Left kidney (tissue), 2 donors: ENCODE results near the gene XIRP2. TPM values are rescaled to one million over a fixed set of nuclear protein-coding genes. Genes with fewer than 3 reads are reported as not detected.
A peak's percentile ranks its signal among the peaks of the same experiment; 100 is the strongest.
"Not testable (repeated sequence)": the region's sequence is repeated elsewhere in the genome, so short reads cannot be mapped to it uniquely, and the experiment has no call there.

Source experiments
- DNase-seq: peaks from one replicate; pipeline ENCODE4 v3.0.0-alpha.2; 2013
- polyA plus RNA-seq: library from polyadenylated mRNA; unstranded; fragments of 120-200 nt; gene quantifications from one replicate; pipeline ENCODE4 v1.2.1, GENCODE V29; 2013; ENCODE audit not compliant: insufficient read length

XIRP2 gene
- polyA plus RNA-seq, 1 donor: not detected

- no peak for DNase-seq
These were observed 164.5 kb downstream of the XIRP2 start for GRCh38 chr2:167052825-167053224.

DNA sequence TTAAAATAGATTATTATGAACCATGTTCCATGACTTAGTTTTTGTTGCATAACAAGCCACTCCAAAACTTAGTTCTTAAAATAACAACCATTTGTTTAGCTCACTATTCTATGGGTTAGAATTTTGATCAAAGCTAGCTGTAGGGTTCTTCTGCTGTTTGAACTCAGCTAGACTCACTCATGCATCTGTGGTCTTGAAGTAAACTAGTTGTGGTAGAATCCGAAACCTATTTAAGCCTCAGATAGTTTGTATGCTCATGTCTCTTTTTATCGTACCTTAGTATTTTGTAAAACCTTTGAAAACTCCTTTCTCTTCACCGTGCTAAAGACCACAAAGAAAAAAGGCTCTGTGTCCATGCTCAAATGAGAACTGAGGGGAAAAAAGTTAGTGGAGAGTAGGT is 166.6 kb downstream of the XIRP2 start:
- no peak for DNase-seq

- DNase-seq: no peak
These were observed 169.2 kb downstream of the XIRP2 start for GRCh38 chr2:167057446-167057845.

DNA sequence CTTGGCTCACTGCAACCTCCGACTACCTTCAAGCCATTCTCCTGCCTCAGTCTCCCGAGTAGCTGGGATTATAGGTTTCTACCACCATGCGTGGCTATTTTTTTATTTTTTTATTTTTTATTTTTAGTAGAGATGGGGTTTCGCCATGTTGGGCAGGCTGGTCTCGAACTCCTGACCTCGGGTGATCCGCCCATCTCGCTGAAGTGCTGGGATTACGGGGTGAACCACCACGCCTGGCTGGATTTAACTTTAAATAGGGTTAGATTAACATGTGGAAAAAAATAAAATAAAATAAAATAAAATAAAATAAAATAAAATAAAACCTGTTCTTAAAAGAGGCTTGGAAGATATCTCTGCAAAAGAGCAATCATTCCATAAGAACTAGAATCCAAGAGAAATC is 170.9 kb downstream of the XIRP2 start:
- DNase-seq: no peak

- no peak for DNase-seq
These were observed 181.6 kb downstream of the XIRP2 start for GRCh38 chr2:167069855-167070254.

GRCh38 chr2:167075708-167076107 is 187.4 kb downstream of the XIRP2 start:
- DNase-seq: not testable (repeated sequence)

DNA sequence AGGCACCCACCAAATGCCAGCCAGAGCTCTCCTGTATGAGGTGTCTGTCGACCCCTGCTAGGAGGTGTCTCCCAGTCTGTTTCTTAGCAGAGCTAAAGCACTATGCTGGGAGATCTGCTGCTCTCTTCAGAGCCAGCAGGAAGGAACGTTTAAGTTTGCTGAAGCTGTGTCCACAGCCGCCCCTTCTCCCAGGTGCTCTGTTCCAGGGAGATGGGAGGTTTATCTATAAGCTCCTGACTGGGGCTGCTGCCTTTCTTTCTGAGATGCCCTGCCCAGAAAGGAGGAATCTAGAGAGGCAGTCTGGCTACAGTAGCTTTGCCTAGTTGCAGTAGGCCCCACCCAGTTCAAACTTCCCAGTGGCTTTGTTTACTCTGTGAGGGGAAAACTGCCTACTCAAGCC is 210.7 kb downstream of the XIRP2 start:
- not testable (repeated sequence) for DNase-seq

DNA sequence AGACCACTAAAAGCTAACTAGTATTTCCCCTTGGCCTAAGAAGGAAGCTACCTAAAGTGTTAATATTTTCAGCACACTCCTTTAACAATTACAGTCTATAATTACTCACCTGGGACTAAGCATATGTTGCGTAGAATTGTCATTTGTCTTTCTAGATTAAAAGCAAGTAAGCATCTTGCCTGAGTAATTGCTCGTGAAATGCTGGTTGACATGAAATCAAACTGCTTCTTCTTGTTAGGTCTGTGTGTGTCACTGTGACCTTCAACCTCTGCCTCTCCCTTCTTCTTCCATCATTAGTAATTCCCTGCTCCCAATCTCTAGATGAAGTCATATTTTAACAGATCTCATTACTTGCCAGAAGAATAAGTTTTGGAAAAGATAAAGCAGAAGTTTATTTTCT is 212.2 kb downstream of the XIRP2 start:
- no peak for DNase-seq

DNA sequence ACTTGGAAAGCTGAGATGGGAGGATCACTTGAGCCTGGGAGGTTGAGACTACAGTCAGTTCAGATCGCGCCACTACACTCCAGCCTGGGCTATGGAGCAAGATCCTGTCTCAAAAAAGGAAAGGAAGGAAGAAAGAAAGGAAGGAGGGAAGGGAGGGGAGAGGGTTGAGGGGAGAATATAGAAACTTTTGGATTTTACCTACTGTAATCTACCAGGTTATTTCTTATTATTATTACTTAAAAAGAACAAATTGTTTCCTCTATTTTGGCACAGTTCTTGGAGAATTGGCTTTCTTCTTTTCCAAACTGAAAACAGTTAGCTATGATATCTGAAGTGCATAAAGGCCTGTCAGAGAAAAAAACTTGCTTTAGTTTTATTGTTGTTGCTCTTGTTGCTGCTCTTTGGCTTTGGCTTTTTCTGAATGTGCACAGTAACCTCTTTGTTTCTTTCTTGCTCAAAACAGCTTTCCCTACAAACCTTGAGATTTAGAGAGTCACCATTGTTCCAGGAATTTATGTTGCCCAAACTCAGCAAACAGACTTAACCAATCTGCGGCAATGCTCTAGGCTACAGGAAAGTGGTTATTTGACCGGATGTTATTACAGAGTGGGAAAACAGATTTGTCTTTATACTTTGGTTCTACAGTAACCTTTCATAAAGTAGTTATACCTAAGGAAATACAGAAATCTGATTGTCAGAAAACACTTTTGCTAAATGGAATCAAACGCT is 214.9 kb downstream of the XIRP2 start:
- DNase-seq: no peak

DNA sequence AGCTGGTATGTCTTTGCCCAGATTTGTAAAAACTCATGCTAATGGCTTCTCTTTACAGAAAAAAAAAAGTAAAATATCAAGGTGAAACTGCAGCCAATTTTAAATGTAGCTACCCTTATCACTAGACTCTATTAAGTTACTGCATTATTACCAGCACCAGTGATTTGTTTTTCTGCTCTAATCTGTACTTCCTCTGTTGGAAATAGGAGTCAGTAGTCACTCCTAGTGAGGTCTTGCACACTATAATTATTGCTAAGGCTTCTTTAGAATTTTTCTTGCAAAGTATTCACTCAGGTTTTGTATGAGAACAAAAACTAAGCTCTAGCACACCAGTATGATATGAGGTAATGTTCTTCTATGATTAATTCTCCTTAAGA is 215.5 kb downstream of the XIRP2 start:
- no peak for DNase-seq

DNA sequence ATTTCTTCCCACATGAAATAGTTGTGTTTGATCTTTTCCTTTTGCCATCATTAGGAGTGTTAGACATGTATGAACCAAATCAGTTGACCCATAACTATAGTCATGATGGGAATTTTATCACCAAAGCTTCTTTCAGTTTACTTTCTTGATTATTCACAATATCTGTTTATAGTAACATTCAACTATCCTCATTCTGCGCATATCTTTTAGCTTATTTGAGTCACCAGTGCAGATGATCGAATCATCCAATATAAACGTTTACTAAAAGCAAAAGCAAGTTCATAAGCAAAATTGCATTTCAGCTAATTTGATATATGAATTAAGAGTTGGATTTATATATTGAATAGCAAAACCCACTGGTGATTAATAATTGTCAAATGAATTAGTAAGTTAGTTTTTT is 216.4 kb downstream of the XIRP2 start:
- no peak for DNase-seq

DNA sequence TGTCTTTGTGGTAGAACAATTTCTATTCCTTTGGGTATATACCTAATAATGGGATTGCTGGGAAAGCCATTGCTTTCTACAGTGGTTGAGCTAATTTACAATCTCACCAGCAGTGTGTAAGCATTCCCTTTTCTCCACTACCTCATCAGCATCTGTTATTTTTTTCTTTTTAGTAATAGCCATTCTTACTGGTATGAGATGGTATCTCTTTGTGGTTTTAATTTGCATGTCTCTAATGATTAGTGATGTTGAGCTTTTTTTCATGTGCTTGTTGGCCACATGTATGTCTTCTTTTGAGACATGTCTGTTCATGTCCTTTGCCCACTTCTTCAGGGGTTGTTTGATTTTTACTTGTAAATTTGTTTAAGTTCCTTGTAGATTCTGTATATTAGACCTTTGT is 221.4 kb downstream of the XIRP2 start:
- DNase-seq: not testable (repeated sequence)

DNA sequence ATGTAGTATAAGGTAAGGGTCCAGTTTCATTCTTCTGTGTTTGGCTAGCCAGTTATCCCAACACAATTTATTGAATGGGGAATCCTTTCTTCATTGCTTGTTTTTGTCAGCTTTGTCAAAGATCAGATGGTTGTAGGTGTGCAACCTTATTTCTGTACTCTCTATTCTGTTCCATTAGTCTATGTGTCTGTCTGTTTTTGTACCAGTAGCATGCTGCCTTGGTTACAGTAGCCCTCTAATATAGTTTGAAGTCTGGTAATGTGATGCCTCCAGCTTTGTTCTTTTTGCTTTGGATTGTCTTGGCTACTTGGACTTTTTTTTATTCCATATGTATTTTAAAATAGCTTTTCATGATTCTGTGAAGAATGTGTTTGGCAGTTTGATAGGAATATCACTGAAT is 222.1 kb downstream of the XIRP2 start:
- no peak for DNase-seq

GRCh38 chr2:167114018-167114417 is 225.7 kb downstream of the XIRP2 start:
- DNase-seq: no peak

GRCh38 chr2:167115541-167115940 is 227.3 kb downstream of the XIRP2 start:
- no peak for DNase-seq

DNA sequence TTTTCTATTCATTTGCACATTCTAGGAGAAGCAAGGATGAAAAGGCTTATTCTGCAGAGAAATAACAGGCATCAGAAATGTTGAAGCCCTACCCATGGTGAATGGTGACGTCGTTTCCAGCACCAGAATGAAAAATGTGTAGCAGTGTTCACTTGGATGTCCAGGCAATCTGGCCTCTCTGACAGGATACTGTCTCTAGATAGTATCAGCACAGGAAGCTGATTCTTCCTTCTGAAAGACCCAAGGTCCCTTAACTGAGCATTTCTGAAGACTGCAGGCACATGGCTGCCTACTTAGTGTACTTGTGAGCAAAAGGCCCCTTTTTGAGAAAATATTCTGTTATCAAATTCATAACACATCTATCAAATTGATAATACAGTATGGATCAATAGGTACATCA is 234.1 kb downstream of the XIRP2 start:
- no peak for DNase-seq

GRCh38 chr2:167126165-167126564 is 237.9 kb downstream of the XIRP2 start:
- no peak for DNase-seq

DNA sequence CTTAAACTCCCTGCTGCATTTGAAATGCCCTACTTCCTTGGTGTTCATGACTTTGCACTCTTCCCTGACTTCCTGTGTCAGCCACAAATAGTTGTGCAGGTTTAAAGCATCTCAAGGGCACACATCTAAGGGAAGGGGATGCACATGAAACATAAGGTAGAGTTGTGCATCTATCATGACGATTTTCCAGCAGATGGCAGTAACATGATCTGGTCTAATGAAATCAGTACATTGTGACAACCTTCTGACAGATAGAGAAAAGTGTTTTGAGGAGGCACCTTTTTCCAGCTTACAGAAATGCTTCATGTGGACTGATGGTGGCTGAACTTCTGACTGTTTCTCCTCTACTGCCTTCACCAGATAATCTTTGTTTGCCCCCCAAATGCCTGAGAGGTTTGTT is 238.9 kb downstream of the XIRP2 start:
- no peak for DNase-seq

- DNase-seq: no peak
These were observed 239.8 kb downstream of the XIRP2 start for GRCh38 chr2:167128130-167128529.

GRCh38 chr2:167132066-167132465 is 243.8 kb downstream of the XIRP2 start:
- no peak for DNase-seq

GRCh38 chr2:167132906-167133555 is 244.8 kb downstream of the XIRP2 start:
- no peak for DNase-seq

GRCh38 chr2:167133614-167134013 is 245.3 kb downstream of the XIRP2 start:
- no peak for DNase-seq

DNA sequence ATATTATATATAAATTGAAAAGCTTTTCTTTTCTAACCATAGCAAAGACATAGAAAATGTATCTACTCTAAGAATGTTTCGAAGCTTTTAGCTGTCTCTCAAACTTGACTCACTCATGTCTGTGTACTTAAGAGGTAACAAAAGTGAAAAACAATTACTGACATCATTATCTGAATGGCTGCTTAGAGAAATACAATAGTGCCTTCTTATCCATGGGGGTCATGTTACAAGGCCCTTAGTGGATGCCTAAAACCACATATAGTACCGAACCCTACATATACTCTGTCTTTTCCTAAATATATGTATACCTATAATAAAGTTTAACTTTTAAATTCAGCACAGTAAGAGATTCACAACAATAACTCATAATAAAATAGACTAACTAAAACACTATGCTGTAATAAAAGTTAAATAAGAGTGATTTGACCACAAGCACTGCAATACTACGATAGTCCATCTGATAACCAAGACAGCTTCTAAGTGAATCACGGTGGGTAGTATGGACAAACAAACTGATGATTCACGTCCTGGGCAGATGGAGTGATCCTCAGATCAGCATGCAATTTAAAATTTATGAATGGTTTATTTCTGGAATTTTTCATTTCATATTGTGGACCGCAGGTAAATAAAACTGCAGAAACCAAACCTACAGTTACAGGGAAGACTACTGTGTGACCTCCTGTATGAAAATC is 246.2 kb downstream of the XIRP2 start:
- DNase-seq: no peak

DNA sequence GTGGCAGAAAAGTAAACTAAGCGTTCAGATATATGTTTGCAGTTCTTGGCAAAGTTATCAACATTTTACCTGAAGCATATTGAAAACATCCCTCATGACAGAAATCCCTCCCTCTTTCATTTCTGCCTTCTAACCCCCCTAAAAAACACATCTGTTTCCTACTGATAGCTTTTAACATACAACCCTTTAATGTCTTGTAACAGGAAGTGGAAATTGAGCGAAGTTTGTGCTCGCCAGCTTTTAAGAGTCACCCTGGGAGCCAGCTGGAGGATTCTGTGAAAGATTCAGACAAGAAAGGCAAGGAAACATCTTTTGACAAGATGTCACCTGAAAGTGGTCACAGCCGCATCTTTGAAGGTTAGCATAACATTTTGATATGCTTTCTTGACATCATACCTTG is 247.4 kb downstream of the XIRP2 start:
- DNase-seq: peak; percentile 34
